Cortex of kidney (tissue), 1 donor: ENCODE data around the gene RGS19.

Experiments
- DNase-seq: peaks from one replicate; lab custom pipeline; 2025; lab: John Stamatoyannopoulos, UW

RGS19 gene

DNA sequence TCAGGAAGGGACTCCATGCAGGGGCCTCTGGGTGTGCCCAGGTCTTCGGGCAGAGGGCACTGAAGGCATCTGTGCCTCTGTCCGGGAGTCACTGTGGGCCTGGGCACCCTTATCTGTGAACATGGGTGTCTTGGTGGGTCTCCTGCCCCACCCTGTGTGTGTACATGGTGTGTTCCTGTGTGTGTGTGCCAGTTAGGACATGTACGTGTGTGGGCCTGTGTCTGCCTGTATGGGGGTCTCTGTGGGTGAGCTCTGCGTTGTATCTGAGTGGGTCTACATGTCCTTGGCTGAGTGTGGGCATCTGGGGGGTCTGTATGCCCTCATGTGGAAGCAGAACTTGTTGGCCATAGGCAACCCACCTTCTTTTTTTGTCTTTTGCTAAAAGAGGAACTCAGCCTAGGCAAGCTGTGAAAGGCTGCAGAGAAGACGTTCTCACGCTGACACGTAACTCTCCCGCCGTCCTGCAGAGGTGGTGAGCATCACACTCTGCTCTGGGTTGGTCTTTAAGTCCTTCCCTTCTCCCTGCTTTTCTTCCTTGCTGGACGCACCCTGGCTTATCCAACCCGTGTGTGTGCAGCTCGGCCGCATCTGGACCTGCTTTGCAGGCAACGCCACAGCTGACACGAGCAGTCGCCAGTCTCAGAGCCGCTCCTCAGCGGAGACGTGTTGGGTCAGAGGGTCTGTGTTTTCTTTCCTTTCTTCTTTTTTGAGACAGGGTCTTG, 28.6 kb upstream of the RGS19 start:
- DNase-seq: no peak

DNA sequence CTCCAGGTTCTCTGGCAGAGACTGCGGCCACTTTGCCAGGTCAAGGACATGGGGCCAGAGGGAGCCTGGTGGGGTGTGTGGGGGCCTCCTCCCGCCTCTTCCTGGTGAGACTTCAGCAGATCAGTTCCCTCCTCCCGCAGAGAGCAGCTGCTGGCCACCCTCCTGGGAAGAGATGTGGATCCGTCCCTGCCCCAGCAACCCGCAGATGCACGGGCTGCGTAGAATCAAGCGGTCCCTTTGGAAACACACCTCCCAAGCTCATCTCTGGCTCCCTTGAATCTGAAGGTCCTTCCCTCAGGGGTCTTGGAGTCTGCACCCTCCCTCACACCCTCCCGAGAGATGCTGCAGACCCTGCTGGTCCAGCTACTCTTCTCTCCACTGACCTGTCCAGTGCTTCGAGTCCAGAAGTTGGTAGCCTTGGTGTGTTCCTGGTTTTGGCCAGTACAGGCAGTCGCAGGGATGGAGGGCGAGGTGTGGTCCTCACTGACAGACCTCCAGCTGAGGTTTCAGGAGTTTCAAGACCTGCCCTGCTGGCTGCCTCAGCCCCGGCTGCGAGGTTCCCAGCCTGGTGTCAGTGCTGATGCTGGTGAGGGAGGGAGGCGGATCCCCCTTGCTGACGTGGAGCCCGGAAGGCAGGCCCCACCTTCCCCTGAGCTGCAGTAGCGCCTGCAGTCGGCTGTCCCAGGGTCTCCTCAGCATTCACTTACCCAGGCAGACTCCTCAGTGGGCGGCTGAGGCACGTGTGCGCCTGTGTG, 27.8 kb upstream of the RGS19 start, which contains the start of gene NPBWR2:
Gene NPBWR2, minus strand, starts transcription at position 585 of the 755 bp plus-strand sequence. CDS start 734 bp downstream, outside the sequence.
- no peak for DNase-seq

DNA sequence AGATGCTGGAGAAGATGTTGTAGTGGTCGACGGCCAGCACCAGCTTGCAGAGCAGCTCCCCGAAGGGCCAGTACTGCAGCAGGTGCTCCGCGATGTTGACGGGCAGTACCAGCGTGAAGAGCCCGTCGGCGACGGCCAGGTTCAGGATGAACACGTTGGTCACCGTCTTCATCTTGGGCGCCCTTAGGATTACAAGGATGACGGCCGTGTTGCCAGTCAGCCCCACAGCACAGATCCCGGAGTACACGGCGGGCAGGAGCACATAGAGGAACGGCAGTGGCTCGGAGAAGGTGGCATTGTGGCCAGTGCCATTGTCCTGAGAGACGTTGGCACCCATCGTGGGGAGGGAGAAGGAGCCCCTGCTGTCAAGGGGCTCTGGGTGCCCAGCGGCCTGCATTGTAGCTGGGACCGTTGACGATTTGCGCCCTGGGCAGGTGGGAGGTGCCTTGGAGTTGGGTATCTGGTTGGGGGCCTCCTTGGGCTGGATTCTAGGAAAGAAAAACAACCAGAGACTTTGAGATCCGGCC, 27.2 kb upstream of the RGS19 start:
- DNase-seq: no peak

DNA sequence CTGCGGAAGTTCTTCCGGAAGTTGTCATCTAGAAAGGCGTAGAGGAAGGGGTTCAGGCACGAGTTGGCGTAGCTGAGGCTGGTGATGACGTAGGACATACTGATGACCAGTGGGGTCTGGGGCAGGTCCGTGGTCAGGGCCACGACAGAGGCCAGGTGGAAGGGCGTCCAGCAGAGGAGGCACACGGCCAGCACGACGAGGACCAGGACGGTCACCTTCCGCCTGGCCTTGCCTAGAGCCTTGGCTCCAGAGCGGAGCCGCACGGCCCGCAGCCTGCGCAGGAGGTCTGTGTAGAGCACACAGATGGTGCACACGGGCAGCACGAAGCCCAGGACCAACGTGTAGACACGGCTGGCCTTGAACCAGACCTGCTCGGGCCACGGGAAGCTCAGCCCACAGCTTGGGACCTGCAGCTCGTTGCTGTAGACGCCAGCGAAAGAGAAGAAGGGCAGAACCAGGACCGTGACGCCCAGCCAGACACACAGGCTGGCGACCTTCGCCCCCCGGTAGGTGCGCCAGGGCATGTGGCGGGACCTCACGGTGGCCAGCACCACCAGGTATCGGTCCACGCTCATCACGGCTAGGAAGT, 26.6 kb upstream of the RGS19 start:
- no peak for DNase-seq

DNA sequence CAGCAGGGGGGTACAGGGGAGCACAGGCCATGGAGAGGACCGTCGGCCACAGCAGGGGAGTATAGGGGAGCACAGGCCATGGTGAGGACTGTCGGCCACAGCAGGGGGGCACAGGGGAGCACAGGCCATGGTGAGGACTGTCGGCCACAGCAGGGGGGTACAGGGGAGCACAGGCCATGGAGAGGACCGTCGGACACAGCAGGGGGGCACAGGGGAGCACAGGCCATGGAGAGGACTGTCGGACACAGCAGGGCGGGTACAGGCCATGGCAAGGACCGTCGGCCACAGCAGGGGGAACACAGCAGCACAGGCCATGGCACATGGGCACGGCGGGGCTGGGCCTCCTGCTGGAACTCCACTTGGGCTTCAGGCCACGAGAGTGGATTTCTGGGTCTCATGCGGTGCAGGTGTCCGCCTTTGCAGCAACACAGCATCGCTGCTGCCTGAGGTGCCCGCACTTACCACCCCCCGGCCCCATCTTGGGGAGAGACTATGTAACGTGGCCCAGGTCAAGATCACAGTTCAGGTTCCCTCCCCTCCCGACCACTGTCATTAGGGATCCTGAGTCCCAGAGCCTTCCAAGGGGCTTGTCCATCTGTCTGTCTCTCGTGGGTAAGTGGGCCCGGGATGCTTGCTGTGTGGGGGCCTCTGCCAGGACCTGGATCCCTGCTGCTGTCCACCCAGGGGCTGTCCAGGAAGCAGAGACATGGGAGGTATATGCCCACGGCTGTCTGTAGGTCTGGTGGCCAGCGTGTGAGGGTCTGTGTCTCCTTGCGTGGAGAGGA, 25.5 kb upstream of the RGS19 start:
- DNase-seq: no peak

DNA sequence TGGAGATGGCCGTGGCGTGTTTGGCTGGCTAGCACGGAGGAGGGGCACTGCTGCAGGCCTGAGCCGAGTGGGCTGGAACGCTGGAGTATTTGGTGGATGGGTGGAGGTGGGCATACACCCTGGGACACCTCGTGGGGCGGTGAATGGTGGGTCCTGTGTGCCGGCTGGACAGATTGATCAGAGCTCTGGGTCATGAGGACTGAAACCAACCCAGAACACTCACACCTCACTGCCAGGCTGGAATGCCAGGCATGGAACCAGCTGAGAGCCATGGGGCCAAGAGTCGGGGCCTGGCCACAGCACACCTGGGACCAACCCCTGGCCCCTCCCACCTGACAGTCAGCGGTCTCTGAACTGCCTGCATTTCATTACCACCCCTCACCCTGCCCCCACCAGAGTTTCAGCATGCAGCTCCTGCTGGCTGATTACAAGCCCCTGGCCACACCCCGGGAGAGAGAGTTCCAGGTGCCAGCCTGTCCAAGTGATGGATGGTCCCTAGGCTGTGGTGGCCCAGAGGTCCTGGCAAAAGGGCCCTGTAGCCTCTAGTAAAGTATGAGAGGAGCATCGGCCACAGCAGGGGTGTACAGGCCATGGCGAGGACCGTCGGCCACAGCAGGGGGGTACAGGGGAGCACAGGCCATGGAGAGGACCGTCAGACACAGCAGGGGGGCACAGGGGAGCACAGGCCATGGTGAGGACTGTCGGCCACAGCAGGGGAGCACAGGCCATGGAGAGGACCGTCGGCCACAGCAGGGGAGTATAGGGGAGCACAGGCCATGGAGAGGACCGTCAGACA, 24.8 kb upstream of the RGS19 start:
- DNase-seq: no peak

DNA sequence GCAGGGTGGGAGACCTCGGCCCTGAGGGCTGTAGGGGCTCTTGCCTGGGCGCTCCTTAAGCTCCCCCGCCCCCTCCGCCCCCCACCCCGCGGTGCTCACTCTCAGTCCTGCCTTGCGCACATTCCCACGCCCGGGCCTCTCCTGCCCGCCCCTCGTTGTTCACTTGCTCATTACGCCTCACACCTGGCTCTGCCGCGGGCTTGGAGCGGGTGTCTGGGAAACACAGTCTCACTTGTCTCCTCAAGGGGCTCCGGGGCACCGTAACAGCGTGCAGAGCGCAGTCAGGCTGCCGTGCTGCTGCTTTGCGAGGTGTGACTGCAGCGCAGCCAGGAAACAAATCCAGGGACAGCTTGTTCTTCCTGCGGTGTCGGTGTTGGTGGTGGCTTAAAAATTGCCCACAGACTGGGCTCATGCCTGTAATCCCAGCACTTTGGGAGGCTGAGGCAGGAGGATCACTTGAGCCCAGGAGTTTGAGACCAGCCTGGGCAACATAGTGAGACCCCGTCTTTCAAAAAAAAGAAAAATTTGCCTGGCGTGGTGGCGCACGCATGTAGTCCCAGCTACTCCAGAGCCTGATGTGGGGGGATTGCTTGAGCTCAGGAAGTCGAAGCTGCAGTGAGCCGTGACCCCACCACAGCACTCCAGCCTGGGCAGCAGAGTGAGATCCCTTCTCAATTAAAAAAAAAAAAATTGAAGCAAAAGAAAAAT, 23.5 kb upstream of the RGS19 start:
- no peak for DNase-seq

DNA sequence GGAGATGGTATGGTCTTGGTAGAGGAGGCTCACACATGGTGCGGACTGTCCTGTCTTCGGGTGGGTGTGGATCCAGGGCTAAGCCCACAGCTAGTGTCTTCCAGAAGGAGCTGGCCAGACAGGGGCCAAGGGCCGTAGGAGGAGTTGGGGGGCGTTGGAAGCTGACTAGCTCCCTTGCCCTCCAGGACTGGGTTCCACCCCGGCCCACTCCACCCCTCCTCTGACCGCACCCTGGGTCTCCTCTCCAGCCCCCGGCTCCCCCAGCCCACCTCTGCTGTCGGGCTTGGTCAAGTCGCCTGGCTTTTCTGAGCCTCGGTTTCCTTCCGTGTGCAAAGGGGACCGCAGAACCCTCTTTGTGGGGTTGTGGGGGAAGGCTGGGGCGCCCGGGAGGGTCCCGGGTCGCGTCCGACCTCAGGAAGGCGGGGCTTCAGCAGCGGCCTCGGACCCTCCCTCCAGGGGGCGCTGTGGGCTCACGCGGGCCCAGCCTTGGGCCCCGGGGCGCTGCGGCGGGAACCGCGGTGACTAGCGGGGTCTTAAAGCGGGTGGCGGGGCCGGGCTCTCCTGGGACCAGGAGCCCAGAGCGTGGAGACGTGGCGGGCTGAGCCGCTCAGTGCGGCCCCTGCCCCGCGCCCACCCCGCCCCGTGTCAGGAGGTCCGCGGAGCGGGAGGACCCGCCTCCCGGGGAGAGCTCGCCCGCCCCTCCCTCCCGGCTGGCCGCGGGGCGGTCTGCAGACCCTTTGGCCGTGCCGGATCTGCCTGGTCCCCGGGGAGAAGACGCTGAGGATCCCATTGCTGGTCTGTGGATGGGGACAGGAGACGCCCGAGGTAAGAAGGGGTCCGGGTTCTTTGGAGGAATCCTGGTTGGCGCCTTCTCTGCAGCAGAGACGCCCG, 22.7 kb upstream of the RGS19 start:
- DNase-seq: no peak

DNA sequence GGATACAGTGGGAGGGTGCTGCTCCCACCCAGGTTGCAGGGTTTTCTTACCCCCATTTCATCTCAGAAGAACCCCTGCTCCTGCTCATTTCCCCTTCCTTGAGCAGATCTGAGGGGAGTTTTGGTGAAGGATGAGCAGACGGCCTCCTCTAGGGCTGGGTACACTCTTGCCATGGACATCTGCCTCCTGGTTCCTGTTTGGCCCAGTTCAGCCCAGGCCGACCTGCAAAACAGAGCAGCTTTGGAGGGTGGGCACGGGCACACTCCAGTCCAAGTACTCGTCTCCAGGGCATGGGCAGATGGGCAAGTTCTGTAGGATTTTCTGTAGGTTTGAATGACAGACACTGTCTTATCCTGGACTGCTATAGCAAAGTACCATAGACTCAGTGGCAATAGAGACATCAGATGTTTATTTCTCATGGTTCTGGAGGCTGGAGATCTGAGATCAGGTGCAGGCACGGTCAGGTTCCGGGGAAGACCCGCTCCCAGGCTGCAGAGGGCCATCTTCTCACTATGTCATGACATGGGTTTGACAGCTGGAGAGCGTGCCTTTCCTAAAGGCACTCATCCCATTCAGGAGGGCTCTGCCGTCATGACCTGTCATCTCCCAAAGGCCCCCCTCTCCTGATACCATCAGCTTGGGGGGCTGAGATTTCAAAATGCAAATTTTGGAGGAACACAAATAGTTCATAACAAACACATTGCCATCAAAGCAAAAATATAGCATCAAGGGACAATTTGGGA, 21.8 kb upstream of the RGS19 start:
- no peak for DNase-seq

DNA sequence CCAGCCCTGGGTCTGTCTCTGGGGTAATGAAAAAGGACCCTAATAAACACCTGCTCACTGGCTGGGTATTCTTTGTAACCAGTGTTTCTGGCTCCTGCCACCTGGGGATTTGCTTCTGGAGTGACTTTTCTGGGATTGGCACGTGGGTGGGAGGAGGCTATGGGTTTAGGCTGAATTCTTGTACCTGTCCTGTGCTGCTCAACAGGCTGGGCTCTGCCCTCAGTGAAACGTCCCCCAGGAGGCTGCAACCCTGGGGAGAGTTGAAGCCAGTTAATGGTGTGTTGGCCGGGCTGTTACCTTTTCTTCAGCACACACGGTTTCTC, 21.2 kb upstream of the RGS19 start:
- DNase-seq: no peak

DNA sequence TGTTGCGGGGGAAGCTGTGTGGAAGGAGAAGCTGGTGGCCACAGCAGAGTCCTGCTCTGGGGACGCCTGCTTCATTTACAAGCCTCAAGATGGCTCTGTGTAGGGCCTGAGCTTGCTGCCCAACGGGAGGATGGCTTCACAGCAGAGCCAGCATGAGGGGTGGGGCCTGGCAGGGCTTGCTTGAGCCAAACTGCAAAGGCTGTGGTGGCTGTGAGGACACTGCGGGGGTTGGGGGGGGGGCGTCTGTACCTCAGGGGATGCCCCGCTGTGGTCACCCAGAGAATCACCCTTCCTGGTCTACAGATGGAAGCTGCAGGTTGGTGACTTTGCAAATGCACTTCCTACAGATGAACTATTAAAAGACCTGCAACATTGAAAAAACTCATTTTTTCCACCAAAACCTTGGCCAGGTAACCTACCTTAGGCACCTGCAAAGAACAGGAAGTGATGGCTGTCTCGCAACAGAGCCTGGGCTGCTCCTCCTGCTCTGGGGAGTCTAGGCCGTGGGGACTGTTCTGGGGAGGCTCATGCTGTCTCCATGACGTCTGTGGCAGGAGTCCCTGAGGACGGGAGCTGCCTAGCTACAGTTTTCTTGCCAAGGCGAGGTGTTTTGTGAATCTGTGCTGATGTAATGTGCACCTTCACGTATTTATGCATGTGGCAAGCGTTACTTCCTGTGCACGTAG, 20.7 kb upstream of the RGS19 start:
- DNase-seq: no peak

DNA sequence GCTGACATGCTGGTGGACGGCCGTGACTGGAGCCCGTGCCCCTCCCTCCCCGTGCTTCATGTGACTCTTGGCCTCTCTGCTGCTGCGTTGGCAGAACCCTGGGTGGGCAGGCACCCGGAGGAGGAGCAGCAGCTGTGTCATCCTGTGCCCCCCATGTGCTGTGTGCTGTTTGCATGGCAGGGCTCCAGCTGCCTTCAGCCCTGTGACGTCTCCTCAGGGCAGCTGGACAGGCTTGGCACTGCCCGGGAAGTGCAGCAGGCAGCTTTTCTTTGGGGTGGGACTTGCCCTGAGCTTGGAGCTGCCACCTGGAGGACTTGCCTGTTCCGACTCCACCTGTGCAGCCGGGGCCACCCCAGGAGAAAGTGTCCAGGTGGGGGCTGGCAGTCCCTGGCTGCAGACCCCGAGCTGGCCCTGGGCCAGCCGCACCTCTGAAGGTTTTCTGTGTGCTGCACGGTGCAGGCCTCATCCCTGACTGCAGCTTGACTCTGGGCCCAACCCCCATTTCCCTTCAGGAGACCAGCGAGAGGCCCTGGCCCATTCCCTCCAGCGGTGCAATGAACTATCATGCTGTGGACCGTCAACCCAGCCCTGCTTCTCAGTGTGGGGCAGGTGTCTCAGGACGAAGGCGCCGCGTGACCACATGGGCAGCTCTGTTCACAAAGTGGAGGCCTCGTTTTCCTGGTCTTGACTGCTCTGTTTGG, 19.9 kb upstream of the RGS19 start:
- DNase-seq: no peak

DNA sequence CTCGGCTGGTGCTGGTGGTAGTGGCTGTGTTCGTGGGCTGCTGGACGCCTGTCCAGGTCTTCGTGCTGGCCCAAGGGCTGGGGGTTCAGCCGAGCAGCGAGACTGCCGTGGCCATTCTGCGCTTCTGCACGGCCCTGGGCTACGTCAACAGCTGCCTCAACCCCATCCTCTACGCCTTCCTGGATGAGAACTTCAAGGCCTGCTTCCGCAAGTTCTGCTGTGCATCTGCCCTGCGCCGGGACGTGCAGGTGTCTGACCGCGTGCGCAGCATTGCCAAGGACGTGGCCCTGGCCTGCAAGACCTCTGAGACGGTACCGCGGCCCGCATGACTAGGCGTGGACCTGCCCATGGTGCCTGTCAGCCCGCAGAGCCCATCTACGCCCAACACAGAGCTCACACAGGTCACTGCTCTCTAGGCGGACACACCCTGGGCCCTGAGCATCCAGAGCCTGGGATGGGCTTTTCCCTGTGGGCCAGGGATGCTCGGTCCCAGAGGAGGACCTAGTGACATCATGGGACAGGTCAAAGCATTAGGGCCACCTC, 19.2 kb upstream of the RGS19 start:
- DNase-seq: no peak

DNA sequence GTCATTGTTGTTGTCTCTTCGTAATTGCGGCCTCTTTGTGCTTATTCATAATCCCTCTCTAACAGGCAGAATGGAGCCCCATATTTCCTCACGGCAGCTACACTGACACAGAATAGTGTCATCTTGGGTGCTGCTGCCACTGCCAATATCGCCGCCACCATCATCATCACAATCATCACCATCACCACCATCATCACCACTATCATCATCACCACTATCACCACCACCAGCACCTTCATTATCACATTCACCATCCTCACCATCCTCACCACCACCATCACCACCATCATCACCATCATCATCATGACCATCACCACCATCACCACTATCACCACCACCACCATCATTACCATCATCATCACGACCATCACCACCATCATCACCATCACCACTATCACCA, 17.2 kb upstream of the RGS19 start:
- no peak for DNase-seq

DNA sequence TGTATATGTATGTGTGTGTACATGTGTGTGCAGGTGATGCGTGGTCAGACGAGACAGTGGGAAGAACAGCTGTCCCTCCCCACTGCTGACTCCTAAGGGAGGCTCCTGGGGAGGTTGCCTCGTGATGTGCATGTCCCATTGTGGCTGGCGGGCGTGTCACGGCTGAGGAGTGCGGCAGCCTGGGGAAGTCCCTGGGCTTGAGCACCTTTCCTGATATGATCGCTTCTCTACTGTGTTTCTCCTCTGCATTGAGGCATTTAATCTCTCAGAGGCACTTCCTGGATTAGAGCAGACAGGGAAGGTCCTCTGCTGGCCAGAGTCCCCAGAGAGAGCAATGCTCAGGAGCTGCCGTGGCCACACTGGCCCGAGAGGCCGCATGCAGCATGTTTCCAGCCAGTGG, 16.6 kb upstream of the RGS19 start:
- DNase-seq: no peak

DNA sequence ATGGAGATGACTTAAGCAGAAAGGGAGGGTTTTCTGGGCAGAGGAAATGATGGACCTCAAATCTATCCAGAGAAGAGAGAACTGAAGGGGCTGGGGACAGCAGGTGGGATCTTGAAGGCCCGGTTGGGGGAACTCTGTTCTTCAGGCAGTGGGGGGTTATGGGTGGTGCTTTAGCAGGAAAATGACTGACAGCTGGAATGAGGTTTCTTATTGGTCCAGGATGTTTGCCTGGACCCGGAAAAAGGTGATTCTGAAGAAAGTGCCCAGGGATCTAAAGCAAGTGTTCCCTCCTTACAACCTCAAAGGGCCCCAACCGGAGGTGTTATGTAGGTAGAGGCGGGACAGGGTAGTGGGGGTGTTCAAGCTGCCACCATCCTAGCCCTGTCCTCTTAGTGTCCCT, 16.1 kb upstream of the RGS19 start:
- no peak for DNase-seq

DNA sequence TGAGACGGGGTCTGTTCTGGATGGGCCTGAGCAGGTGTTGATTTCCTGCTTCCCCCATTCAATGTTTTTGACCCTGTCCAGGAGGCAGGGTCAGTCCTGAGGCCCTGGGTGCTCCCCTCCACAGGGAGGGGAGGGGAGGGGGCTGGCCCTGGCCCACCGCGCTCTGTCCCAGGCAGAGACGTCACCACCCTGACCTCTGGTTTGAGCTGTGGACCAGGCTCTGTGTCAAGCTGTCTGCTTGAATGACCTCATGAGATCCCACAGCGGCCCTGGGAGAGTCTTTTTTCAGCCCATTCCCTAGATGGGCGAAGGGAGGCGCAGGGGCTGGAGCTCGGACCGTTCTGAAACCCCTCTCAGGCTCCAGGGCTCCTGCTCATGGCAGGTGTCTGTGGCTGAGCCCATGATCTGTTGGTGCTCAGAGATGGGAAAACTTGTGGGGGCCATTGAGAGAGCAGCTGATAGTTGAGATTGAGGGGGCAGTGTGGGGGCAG, 13.7 kb upstream of the RGS19 start:
- no peak for DNase-seq
